Fibroblast of pulmonary artery (primary cell): Measurements from ENCODE around the gene USP3.

Experiments used
- DNase-seq: peaks from one replicate; pipeline ENCODE4 v3.0.0-alpha.2; 2010; ENCODE audit warnings: low read depth
- H3K4me3 ChIP-seq: replicated peaks from 2 replicates; pipeline ENCODE4 v1.5.1; 2011; ENCODE audit warnings: low read depth, mild to moderate bottlenecking, control low read depth, low read length, moderate library complexity
- TF ChIP-seq, protein P1 (sequence below): IDR thresholded peaks from 2 replicates; pipeline ENCODE4 v1.5.1; 2011; ENCODE audit warnings: mild to moderate bottlenecking, control low read depth, low read length, inconsistent platforms; ENCODE audit errors: missing control alignments

Gene USP3

DNA sequence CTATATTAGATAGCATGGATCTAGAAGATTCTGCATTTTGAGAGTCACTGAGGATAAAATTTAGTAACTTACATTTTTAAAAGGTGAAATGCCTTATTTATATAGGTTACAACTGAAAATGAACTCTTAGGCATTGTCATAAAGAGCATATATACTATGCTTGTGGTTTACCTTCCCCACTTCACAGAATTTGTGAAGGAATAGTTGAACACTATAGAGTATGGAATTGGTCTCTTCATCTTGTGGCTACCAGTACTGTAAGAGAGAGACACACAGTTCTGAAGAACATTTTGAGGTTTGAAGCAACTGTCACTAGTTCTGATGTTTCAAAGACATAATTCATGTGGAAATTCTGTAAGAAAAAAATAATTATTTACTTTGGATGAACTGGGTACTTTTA, 51.1 kb downstream of the USP3 start:
- TF ChIP-seq, protein P1, sequence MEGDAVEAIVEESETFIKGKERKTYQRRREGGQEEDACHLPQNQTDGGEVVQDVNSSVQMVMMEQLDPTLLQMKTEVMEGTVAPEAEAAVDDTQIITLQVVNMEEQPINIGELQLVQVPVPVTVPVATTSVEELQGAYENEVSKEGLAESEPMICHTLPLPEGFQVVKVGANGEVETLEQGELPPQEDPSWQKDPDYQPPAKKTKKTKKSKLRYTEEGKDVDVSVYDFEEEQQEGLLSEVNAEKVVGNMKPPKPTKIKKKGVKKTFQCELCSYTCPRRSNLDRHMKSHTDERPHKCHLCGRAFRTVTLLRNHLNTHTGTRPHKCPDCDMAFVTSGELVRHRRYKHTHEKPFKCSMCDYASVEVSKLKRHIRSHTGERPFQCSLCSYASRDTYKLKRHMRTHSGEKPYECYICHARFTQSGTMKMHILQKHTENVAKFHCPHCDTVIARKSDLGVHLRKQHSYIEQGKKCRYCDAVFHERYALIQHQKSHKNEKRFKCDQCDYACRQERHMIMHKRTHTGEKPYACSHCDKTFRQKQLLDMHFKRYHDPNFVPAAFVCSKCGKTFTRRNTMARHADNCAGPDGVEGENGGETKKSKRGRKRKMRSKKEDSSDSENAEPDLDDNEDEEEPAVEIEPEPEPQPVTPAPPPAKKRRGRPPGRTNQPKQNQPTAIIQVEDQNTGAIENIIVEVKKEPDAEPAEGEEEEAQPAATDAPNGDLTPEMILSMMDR, result no peak
- no peak overlapping the region for H3K4me3 ChIP-seq
- no peak for DNase-seq

DNA sequence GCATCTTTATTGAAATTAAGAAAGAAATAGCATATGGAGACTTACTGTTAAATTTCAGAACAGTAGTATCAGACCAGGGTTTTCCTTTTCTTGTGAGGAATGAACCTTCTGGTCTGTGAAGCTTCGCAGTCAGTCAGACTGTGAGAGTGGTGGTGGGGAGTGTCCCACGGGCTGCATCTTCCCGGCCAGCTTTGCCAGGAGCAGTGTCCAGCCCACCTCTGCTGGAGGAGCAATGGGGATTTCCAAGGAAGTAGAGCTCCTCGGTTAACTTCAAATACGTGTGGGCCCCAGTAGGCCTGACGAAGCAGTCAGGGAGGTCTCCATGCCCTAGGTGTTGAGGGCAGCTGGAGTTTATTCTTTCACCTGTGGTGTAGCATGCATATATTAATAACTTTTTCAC, 51.9 kb downstream of the USP3 start:
- TF ChIP-seq, protein P1, result no peak
- H3K4me3 ChIP-seq, result no peak overlapping the region
- DNase-seq, result no peak

DNA sequence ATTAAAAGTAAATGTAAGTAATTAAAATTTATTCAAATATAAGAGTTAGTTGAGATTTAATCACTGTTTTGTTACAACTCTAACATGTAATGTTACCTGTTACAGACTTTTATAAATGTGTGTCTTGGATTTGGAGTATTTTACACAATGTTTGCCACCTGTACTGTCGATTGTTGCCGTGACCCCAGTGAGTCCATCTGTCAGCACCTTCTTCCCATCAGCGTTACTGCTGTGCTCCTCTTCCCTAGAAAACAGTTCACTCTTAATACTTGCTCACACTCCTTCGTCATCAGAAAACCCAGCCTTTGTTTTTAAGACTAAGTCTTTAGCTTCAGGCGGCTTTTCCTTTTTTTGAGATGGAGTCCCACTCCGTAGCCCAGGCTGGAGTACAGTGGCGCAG, 52.3 kb downstream of the USP3 start:
- TF ChIP-seq, protein P1, result no peak
- no peak overlapping the region for H3K4me3 ChIP-seq
- DNase-seq, result no peak

DNA sequence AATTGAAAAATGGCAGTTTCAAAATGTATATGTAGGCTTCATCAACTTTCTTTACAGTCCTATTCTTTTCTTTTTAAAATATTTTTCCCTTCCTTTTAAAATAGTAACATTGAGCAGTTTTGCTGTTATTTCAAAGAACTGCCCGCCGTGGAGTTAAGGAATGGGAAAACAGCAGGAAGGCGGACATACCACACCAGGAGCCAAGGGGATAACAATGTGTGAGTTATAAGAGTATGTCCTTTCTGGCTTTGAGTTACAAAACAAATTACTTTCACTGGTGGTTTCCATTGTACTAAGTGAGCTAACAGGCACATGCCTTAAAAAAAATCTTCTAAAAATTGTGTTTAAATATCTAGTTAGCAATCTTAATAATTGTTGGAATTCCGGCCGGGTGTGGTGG, 55.4 kb downstream of the USP3 start:
- DNase-seq, result no peak
- no peak overlapping the region for H3K4me3 ChIP-seq
- TF ChIP-seq, protein P1, result no peak

DNA sequence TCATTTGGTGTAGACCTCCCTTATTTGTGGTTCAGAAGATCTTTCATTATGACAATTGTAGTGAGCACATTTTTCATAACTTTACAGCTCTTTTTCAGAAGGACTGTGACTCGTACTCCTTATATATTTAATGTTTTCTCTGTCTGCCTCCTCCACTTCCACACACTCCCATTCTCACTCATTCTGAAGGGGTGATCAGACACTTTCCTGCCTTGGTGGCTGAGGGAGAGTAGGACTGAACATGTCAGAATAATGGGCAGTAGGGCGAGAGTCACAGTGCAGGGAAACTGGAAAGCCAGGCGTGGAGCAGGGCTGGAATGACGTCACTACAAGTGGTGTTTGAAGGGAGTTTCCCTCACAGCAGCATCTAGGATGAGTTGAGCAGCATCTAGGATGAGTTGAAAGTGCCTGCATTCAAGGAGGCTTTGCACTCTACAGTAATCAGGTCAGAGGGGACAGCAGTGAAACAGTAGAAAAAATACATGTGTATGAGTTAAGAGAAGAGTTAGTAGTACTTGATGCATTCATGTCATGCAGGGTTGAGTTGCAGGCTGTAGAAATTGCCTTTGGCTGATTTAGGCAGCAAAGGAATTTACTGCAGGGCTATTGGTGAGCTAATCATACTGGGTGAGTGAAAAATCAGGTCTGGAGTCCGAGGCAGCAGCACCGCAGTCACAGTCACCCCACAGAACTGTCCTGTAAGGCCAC, 56.5 kb downstream of the USP3 start:
- TF ChIP-seq, protein P1, result no peak
- DNase-seq, result no peak
- no peak overlapping the region for H3K4me3 ChIP-seq

DNA sequence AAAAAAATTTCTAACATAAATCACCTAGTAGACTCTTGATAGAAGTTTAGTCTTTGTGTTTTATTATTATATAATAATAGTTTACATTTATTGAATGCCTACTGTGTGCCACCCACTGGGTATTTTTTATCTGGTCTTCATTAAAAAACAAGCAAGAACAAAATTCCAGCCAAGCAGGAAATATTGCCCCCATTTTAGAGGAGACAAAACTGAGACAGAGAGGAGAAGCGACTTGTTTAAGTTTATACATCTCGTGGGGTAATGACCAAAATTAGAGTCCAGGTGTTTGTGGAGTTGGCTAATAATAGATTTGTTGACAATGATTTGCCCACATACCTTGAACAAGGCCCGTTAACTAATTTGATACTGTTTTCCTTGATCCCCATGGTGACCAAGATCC, 59.7 kb downstream of the USP3 start:
- H3K4me3 ChIP-seq, result no peak overlapping the region
- TF ChIP-seq, protein P1, result no peak
- no peak for DNase-seq

DNA sequence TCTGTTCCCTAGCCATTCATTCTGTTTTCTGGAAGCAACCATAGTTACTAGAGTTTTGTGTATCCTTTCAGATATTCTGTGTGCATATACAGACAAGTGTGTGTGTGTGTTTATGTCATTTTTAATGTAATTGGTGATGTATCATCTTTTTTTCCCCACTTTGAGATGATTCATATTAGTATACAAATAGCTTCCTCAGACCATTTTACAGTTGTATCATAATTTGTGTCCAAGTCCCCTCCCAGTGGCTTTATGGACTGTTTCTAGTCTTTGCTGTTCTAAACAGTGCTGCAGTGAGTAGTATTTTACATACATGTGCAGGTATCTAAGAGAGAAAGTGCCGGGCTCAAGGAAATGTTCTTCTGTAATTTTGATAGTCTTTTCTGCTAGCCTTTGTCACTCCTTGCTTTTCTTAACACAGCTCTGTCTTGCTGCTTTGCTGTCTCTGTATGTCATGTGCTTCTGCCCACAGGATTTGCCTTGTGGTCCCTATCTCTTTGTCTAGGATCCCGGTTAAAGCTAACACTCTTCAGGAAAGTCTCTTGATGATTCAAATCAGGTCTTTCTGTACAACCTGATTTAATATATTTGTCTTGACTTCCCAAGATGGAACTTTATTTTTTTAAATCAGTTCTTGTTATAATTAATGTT, 61.3 kb downstream of the USP3 start:
- no peak overlapping the region for H3K4me3 ChIP-seq
- TF ChIP-seq, protein P1, result no peak
- DNase-seq, result no peak
